IPS-15b (cell line): Measurements from ENCODE around the gene TEX13B.
"Not testable (repeated sequence)": the region's sequence is repeated elsewhere in the genome, so short reads cannot be mapped to it uniquely, and the experiment has no call there.

ENCODE experiments used
- H3K27me3 ChIP-seq: one replicate; pipeline ENCODE4 v1.6.1; 2013; ENCODE audit warnings: low read length; ENCODE audit not compliant: control insufficient read depth, insufficient read depth
- H3K36me3 ChIP-seq: one replicate; pipeline ENCODE4 v1.6.1; 2013; ENCODE audit warnings: low read length; ENCODE audit not compliant: control insufficient read depth, insufficient read depth
- H3K4me1 ChIP-seq: one replicate; pipeline ENCODE4 v1.6.1; 2013; ENCODE audit warnings: mild to moderate bottlenecking, low read length; ENCODE audit not compliant: control insufficient read depth, insufficient read depth
- H3K4me3 ChIP-seq: one replicate; pipeline ENCODE4 v1.5.1; 2013; ENCODE audit warnings: low read depth, low read length
- H3K9ac ChIP-seq: one replicate; pipeline ENCODE4 v1.6.1; 2013; ENCODE audit warnings: low read depth, mild to moderate bottlenecking, low read length
- H3K9me3 ChIP-seq: one replicate; pipeline ENCODE4 v1.6.1; 2013; ENCODE audit warnings: mild to moderate bottlenecking, low read length; ENCODE audit not compliant: control insufficient read depth, insufficient read depth

The TEX13B gene

GRCh38 chrX:107996124-107996523, 14.0 kb upstream of the TEX13B start:
- no peak overlapping the region for H3K4me3 ChIP-seq
- H3K9ac ChIP-seq, result no peak overlapping the region
- H3K4me1 ChIP-seq, result peaks cover 2% of the 10 kb centered on the region
- no peaks in the 10 kb centered on the region for H3K27me3 ChIP-seq
- H3K36me3 ChIP-seq, result peaks cover 9% of the 10 kb centered on the region
- no peaks in the 10 kb centered on the region for H3K9me3 ChIP-seq

- Histone ChIP-seq H3K27me3 (no peaks in the 10 kb centered on the region), H3K9ac (no peak overlapping the region), H3K4me1 (no peaks in the 10 kb centered on the region), H3K36me3 (peaks cover 16% of the 10 kb centered on the region), H3K4me3 (no peak overlapping the region), H3K9me3 (no peaks in the 10 kb centered on the region)
Measured at GRCh38 chrX:107985033-107985432, 2.9 kb upstream of the TEX13B start.

DNA sequence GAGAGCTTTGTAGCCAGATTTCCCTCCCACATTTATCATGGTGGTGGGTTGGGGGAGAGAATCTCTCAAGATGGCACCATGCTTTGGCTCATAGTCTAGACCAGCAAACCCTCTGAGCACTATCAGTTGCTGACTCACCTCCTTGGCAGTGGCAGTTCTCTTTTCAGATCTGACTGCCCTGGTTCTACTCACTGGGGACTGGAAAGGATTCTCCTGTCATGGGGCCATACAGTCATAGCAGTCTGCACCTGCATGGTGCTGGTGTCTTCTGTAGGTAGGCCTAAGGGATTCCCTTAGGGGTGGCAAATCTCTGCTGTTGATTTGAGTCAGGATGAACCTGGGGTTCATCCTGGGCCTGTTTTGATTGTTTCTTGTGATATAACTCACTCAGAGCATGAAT, 2.6 kb downstream of the TEX13B start:
- Histone ChIP-seq H3K4me1 (peaks cover 10% of the 10 kb centered on the region), H3K9ac (no peak overlapping the region), H3K4me3 (no peak overlapping the region), H3K9me3 (no peaks in the 10 kb centered on the region), H3K27me3 (no peaks in the 10 kb centered on the region), H3K36me3 (peaks cover 30% of the 10 kb centered on the region)

DNA sequence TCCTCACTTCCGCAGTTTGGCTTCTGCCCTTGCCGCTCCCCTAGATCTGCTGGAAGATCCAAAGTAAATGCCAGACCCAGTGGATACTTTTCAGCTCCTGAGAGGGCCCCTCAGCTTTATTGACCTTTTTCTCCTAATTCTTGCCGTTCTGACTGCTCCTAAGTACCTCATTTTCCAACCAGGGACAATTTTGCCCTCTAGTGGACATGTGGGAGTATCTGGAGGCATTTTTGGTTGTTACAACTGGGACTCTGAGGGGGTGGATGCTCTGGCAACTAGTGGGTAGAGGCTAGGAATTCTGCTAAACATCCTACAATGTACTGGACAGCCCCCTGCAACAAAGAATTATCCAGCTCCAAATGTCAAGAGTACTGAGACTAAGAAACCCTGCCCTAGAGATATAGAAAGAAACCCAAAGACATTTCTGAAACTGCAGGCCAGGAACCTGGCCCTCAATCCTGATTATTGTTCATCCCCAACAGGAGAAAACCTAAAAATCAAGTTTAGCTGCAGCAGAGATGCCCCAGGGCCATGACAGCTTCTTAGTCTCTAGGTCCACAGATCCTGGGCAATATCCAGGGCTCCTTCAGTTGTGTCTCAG, 3.4 kb downstream of the TEX13B start:
- no peak overlapping the region for H3K4me3 ChIP-seq
- H3K27me3 ChIP-seq, result no peaks in the 10 kb centered on the region
- H3K9me3 ChIP-seq, result no peaks in the 10 kb centered on the region
- H3K36me3 ChIP-seq, result peaks cover 34% of the 10 kb centered on the region
- H3K9ac ChIP-seq, result no peak overlapping the region
- peaks cover 10% of the 10 kb centered on the region for H3K4me1 ChIP-seq

DNA sequence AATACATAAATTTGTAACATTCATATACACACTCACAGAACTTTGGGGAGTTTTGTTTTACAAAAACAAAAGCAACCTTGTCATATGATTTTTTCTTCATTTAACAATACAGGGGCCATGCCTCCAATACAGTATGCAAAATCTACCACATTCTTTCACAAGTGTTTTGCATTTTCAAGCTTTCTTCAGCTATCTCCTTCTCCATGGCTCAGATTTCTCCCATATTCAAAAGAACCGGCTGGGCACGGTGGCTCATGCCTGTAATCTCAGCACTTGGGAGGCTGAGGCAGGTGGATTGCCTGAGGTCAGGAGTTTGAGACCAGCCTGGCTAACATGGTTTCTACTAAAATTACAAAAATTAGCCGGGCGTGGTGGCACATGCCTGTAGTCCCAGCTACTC, 4.1 kb downstream of the TEX13B start:
- Histone ChIP-seq H3K36me3 (peaks cover 34% of the 10 kb centered on the region), H3K27me3 (no peaks in the 10 kb centered on the region), H3K4me3 (no peak overlapping the region)

DNA sequence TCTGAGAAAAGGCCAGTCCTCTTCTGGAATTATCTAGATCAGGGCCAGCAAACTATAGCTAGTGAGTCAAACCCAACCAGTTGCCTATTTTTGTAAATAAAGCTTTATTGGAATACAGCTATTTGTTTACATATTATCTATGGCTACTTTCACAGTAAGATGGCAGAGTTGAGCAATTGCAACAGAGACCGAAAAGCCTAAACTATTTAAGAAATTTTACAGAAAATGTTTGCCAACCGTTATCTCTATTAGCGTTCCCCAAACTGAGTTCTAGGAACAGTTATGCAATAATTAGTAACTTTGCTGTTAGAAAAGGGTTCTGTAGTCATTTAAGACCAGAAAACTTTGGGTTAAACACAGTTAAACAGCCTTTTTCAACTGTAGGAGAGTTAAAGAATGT, 10.5 kb downstream of the TEX13B start:
- H3K4me1 ChIP-seq, result peaks cover 15% of the 10 kb centered on the region
- no peaks in the 10 kb centered on the region for H3K9me3 ChIP-seq
- no peaks in the 10 kb centered on the region for H3K27me3 ChIP-seq
- H3K36me3 ChIP-seq, result peaks cover 8% of the 10 kb centered on the region
- H3K4me3 ChIP-seq, result no peak overlapping the region
- no peak overlapping the region for H3K9ac ChIP-seq

More for the DNA sequence above, 4.1 kb downstream of the TEX13B start:
- H3K9ac ChIP-seq, result no peak overlapping the region
- H3K4me1 ChIP-seq, result peaks cover 10% of the 10 kb centered on the region
- no peaks in the 10 kb centered on the region for H3K9me3 ChIP-seq

- H3K4me3 ChIP-seq, result no peak overlapping the region
Measured at GRCh38 chrX:107970073-107970472, 12.1 kb downstream of the TEX13B start.

GRCh38 chrX:107968623-107969022, 13.5 kb downstream of the TEX13B start:
- H3K27me3 ChIP-seq, result no peaks in the 10 kb centered on the region
- no peaks in the 10 kb centered on the region for H3K36me3 ChIP-seq
- peaks cover 3% of the 10 kb centered on the region for H3K9me3 ChIP-seq
- H3K4me3 ChIP-seq, result no peak overlapping the region
- H3K9ac ChIP-seq, result no peak overlapping the region
- H3K4me1 ChIP-seq, result peaks cover 15% of the 10 kb centered on the region

More at GRCh38 chrX:107970073-107970472, 12.1 kb downstream of the TEX13B start:
- peaks cover 5% of the 10 kb centered on the region for H3K36me3 ChIP-seq
- no peaks in the 10 kb centered on the region for H3K27me3 ChIP-seq
- H3K4me1 ChIP-seq, result peaks cover 15% of the 10 kb centered on the region
- no peak overlapping the region for H3K9ac ChIP-seq
- no peaks in the 10 kb centered on the region for H3K9me3 ChIP-seq

DNA sequence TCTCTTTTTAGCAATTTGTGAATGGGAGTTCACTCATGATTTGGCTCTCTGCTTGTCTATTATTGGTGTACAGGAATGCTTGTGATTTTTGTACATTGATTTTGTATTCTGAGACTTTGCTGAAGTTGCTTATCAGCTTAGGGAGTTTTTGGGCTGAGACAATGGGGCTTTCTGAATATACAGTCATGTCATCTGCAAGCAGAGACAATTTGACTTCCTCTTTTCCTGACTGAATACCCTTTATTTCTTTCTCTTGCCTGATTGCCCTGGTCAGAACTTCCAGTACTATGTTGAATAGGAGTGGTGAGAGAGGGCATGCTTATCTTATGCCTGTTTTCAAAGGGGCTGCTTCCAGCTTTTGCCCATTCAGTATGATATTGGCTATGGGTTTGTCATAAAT, 26.8 kb downstream of the TEX13B start:
- not testable (repeated sequence) for H3K4me1 ChIP-seq, H3K4me3 ChIP-seq, H3K36me3 ChIP-seq, H3K9ac ChIP-seq, H3K9me3 ChIP-seq, H3K27me3 ChIP-seq

DNA sequence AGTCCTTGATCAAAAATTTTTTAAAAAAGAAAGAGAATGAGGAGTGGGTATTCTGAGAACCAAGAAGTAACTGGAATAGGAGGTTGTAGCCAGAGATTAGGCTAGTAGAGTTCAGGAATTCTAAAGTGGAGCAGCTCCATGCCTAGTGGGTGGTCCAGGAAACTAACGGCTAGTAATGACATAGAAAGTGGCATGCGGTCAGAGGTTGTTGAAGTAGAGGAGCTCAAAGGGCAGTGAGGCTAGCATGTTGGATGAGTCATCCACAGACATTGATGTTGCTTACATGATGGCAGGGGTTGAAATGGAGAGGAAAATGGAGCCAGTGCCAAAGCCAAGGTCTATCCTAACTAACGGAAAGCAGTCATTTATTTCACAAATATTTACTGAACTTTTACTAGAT, 42.1 kb downstream of the TEX13B start:
- no peak overlapping the region for H3K4me3 ChIP-seq

GRCh38 chrX:107936434-107936730, 45.8 kb downstream of the TEX13B start:
- peak overlapping the region; percentile 29 for H3K9ac ChIP-seq
- no peaks in the 10 kb centered on the region for H3K27me3 ChIP-seq
- peak overlapping the region; percentile 87 for H3K4me3 ChIP-seq
- peaks cover 8% of the 10 kb centered on the region for H3K36me3 ChIP-seq
- no peaks in the 10 kb centered on the region for H3K4me1 ChIP-seq
- no peaks in the 10 kb centered on the region for H3K9me3 ChIP-seq

More for the DNA sequence above, 42.1 kb downstream of the TEX13B start:
- H3K9me3 ChIP-seq, result no peaks in the 10 kb centered on the region
- H3K27me3 ChIP-seq, result no peaks in the 10 kb centered on the region
- H3K4me1 ChIP-seq, result no peaks in the 10 kb centered on the region
- H3K36me3 ChIP-seq, result peaks cover 8% of the 10 kb centered on the region
- no peak overlapping the region for H3K9ac ChIP-seq

DNA sequence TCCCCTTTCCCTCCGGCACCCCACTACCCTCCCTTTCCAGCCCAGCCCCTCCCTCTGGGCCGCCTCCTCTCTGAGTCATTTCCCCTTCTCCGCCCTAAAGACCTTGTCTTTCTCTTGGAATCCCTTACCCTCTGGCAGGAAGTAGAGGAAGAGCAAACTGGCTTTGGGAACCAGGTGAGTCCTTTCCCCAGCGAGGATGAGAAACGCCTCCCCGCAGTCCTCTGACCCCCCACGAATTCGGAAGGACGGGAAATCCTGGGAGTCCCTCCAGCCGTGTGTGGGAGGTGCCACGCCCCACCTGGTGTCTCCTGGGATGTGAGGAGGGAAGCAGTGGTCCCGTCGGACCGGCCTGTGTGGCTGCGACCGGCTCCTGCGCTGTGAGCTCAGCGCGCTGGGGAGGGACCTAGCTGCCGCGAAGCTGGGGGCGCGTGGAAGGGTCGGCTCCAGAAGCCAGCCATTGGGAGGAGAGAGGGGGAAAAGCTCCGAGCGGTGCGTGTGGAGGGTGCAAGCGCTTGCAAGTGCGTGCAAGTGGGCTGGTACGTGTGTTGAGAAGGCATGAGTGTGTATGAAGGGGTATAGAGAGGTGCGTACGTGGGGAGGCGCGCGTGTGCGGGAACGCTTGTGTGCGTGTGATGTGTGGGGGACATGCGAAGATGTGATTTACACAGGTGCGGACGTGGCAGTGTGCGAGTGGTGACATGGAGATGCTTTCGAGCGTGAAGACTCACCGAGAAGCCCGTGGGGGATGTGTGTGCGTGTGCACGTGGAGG, 46.3 kb downstream of the TEX13B start:
- Histone ChIP-seq H3K9ac (peak overlapping the region; percentile 62), H3K36me3 (peaks cover 8% of the 10 kb centered on the region), H3K4me3 (peak overlapping the region; percentile 87), H3K27me3 (no peaks in the 10 kb centered on the region), H3K9me3 (no peaks in the 10 kb centered on the region), H3K4me1 (no peaks in the 10 kb centered on the region)
